Mesodermal cell (in vitro differentiated cells): ENCODE data around the gene BRAF.

ENCODE experiments used
- H3K27ac ChIP-seq: 2 replicates; pipeline ENCODE4 v1.7.0; 2013; ENCODE audit warnings: mild to moderate bottlenecking, low read depth, low read length, moderate library complexity; ENCODE audit not compliant: severe bottlenecking
- H3K36me3 ChIP-seq: 2 replicates; pipeline ENCODE4 v1.7.1; 2013; ENCODE audit warnings: mild to moderate bottlenecking, low read length, moderate library complexity; ENCODE audit not compliant: control insufficient read depth, insufficient read depth
- H3K4me1 ChIP-seq: one replicate; pipeline ENCODE4 v1.7.1; 2013; ENCODE audit warnings: mild to moderate bottlenecking, low read length; ENCODE audit not compliant: insufficient read depth, control insufficient read depth, poor library complexity, severe bottlenecking
- H3K4me3 ChIP-seq: 2 replicates; pipeline ENCODE4 v1.7.0; 2013; ENCODE audit warnings: low read length, control low read depth, mild to moderate bottlenecking; ENCODE audit not compliant: insufficient read depth, poor library complexity, severe bottlenecking; ENCODE audit errors: extremely low read depth
- H3K9me3 ChIP-seq: 2 replicates; pipeline ENCODE4 v1.7.1; 2013; ENCODE audit warnings: mild to moderate bottlenecking, low read length, moderate library complexity; ENCODE audit not compliant: control insufficient read depth
- WGBS, 2 experiments: methylation state at CpG; one replicate each; pipeline ENCODE4 v1.1.5; 2013; ENCODE audit warnings: missing lambda C conversion rate in 2 of 2; ENCODE audit not compliant: insufficient coverage in 2 of 2; 5-methylcytosine and 5-hydroxymethylcytosine counted together

BRAF gene

GRCh38 chr7:140877249-140877524, 47.5 kb downstream of the BRAF start:
- Histone ChIP-seq H3K9me3 (peaks cover 4% of the 10 kb centered on the region), H3K4me3 (no peak overlapping the region), H3K27ac (no peak overlapping the region), H3K36me3 (peaks cover 4% of the 10 kb centered on the region), H3K4me1 (no peaks in the 10 kb centered on the region)
- WGBS, 2 experiments: no CpG with 5 or more reads among the region's 1 CpG

GRCh38 chr7:140876519-140877248, 48.0 kb downstream of the BRAF start:
- Histone ChIP-seq H3K4me3 (no peak overlapping the region), H3K9me3 (peaks cover 4% of the 10 kb centered on the region), H3K27ac (no peak overlapping the region), H3K4me1 (no peaks in the 10 kb centered on the region), H3K36me3 (peaks cover 4% of the 10 kb centered on the region)
- WGBS, 2 experiments: no CpG with 5 or more reads among the region's 2 CpGs

DNA sequence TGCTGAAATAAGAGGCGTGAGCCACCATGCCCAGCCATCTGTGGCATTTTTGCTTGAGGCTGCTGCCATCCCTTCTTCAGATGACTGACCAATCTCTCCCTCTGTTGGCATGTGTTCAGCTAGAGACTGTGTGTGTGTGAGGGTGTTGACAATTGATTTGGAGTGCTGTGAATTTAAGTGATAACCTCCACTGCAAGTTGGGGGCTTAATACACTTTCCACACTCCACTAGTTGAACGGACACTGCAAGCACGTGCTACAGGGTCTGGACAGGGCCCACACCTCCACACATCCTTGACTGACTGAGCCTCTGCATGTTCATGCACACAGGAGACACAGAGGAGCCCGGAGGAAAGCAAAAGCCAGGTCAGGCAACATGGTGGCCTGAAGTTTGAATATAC, 51.3 kb downstream of the BRAF start:
- H3K9me3 ChIP-seq: no peaks in the 10 kb centered on the region
- peaks cover 4% of the 10 kb centered on the region for H3K36me3 ChIP-seq
- no peak overlapping the region for H3K27ac ChIP-seq
- WGBS, 2 experiments: 88 to 100% methylated on average over 2 to 4 of the region's 4 CpGs
- no peaks in the 10 kb centered on the region for H3K4me1 ChIP-seq
- H3K4me3 ChIP-seq: no peak overlapping the region

GRCh38 chr7:140870003-140870402, 54.7 kb downstream of the BRAF start:
- no peaks in the 10 kb centered on the region for H3K9me3 ChIP-seq
- no peak overlapping the region for H3K4me3 ChIP-seq
- peaks cover 4% of the 10 kb centered on the region for H3K36me3 ChIP-seq
- H3K4me1 ChIP-seq: no peaks in the 10 kb centered on the region
- no CpG with 5 or more reads among the region's 1 CpG for WGBS, 2 experiments
- H3K27ac ChIP-seq: no peak overlapping the region

- H3K4me3 ChIP-seq: no peak overlapping the region
- H3K4me1 ChIP-seq: no peaks in the 10 kb centered on the region
- H3K9me3 ChIP-seq: no peaks in the 10 kb centered on the region
- no peaks in the 10 kb centered on the region for H3K36me3 ChIP-seq
- no peak overlapping the region for H3K27ac ChIP-seq
- 97% methylated on average over 4 to 8 of the region's 8 CpGs for WGBS, 2 experiments
These were observed 55.3 kb downstream of the BRAF start for GRCh38 chr7:140869430-140869829.

GRCh38 chr7:140867467-140868462, 57.0 kb downstream of the BRAF start:
- no peak overlapping the region for H3K27ac ChIP-seq
- H3K9me3 ChIP-seq: no peaks in the 10 kb centered on the region
- peaks cover 9% of the 10 kb centered on the region for H3K36me3 ChIP-seq
- no peaks in the 10 kb centered on the region for H3K4me1 ChIP-seq
- 90 to 96% methylated on average over 2 of the region's 5 CpGs for WGBS, 2 experiments
- H3K4me3 ChIP-seq: no peak overlapping the region

- Histone ChIP-seq H3K9me3 (no peaks in the 10 kb centered on the region), H3K27ac (no peak overlapping the region)
These were observed 57.8 kb downstream of the BRAF start for GRCh38 chr7:140866926-140867325.

GRCh38 chr7:140864732-140865131, 60.0 kb downstream of the BRAF start:
- WGBS, 2 experiments: 93 to 95% methylated on average over 3 of the region's 3 CpGs
- no peak overlapping the region for H3K4me3 ChIP-seq
- H3K9me3 ChIP-seq: no peaks in the 10 kb centered on the region
- H3K27ac ChIP-seq: no peak overlapping the region
- H3K4me1 ChIP-seq: no peaks in the 10 kb centered on the region
- peaks cover 9% of the 10 kb centered on the region for H3K36me3 ChIP-seq

More at GRCh38 chr7:140866926-140867325, 57.8 kb downstream of the BRAF start:
- Histone ChIP-seq H3K4me1 (no peaks in the 10 kb centered on the region), H3K36me3 (peaks cover 9% of the 10 kb centered on the region), H3K4me3 (no peak overlapping the region)

- Histone ChIP-seq H3K9me3 (no peaks in the 10 kb centered on the region), H3K4me3 (no peak overlapping the region), H3K27ac (no peak overlapping the region), H3K4me1 (no peaks in the 10 kb centered on the region), H3K36me3 (peaks cover 9% of the 10 kb centered on the region)
- 83 to 100% methylated on average over 1 to 2 of the region's 4 CpGs for WGBS, 2 experiments
These were observed 60.9 kb downstream of the BRAF start for GRCh38 chr7:140863867-140864266.

GRCh38 chr7:140863184-140863583, 61.5 kb downstream of the BRAF start:
- no CpG with 5 or more reads among the region's 2 CpGs for WGBS, 2 experiments
- H3K27ac ChIP-seq: no peak overlapping the region
- H3K4me1 ChIP-seq: no peaks in the 10 kb centered on the region
- H3K4me3 ChIP-seq: no peak overlapping the region
- peaks cover 9% of the 10 kb centered on the region for H3K36me3 ChIP-seq
- H3K9me3 ChIP-seq: no peaks in the 10 kb centered on the region

DNA sequence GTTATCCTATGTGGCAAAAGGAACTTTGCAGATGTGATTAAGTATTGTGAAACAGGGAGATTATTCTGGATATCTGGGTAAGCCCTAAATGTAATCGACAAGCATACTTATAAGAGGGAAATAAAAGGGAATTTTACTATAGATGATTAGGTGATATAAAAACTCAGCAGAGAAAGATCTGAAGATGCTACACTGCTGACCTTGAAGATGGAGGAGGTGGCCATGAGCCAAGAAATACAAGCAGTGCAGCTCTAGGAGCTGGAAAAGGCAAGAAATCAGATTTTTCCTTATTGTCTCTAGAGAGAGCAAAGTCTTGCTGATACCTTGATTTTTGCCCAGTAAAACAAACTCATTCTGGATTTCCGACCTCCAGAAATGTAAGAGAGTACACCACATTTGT, 67.7 kb downstream of the BRAF start:
- H3K27ac ChIP-seq: no peak overlapping the region
- H3K9me3 ChIP-seq: no peaks in the 10 kb centered on the region
- 86 to 90% methylated on average over 1 to 2 of the region's 2 CpGs for WGBS, 2 experiments
- no peak overlapping the region for H3K4me3 ChIP-seq
- H3K4me1 ChIP-seq: no peaks in the 10 kb centered on the region
- H3K36me3 ChIP-seq: no peaks in the 10 kb centered on the region
